NCI-H748 (cell line): ENCODE results near the gene TCHP.
"Not testable (repeated sequence)": the region's sequence is repeated elsewhere in the genome, so short reads cannot be mapped to it uniquely, and the experiment has no call there.

ENCODE experiments used
- DNase-seq: peaks from one replicate; lab custom pipeline; 2025; ENCODE audit not compliant: unreplicated experiment; lab: John Stamatoyannopoulos, UW

Gene TCHP

GRCh38 chr12:109878749-109879148 is 21.3 kb upstream of the TCHP start:
- DNase-seq: no peak

GRCh38 chr12:109879351-109880042 is 20.6 kb upstream of the TCHP start:
- DNase-seq: peak; percentile 14

GRCh38 chr12:109880043-109880931 is 19.8 kb upstream of the TCHP start, which contains the start of gene GLTP:
Gene GLTP (minus strand): TSS chr12:109880541. CDS start chr12:109880374, 167 bp downstream.
- peak; percentile 92 for DNase-seq

- no peak for DNase-seq
Measured at GRCh38 chr12:109880938-109881337, 19.1 kb upstream of the TCHP start.

- no peak for DNase-seq
Measured at GRCh38 chr12:109881752-109882151, 18.3 kb upstream of the TCHP start.

- no peak for DNase-seq
Measured at GRCh38 chr12:109883461-109883860, 16.6 kb upstream of the TCHP start.

GRCh38 chr12:109885616-109886015 is 14.5 kb upstream of the TCHP start:
- no peak for DNase-seq

GRCh38 chr12:109888179-109889020 is 11.7 kb upstream of the TCHP start:
- DNase-seq: no peak

- no peak for DNase-seq
Measured at GRCh38 chr12:109890620-109891170, 9.4 kb upstream of the TCHP start.

- DNase-seq: not testable (repeated sequence)
Measured at GRCh38 chr12:109891731-109892130, 8.3 kb upstream of the TCHP start.

- no peak for DNase-seq
Measured at GRCh38 chr12:109892165-109892715, 7.8 kb upstream of the TCHP start.

GRCh38 chr12:109892748-109893147 is 7.3 kb upstream of the TCHP start:
- no peak for DNase-seq

GRCh38 chr12:109893261-109893995 is 6.6 kb upstream of the TCHP start:
- no peak for DNase-seq

GRCh38 chr12:109894939-109895338 is 5.1 kb upstream of the TCHP start:
- no peak for DNase-seq

GRCh38 chr12:109896188-109896587 is 3.9 kb upstream of the TCHP start:
- DNase-seq: no peak

- DNase-seq: no peak
Measured at GRCh38 chr12:109897029-109897428, 3.0 kb upstream of the TCHP start.

- not testable (repeated sequence) for DNase-seq
Measured at GRCh38 chr12:109899345-109899744, 729 bp upstream of the TCHP start.

GRCh38 chr12:109900752-109901580 is 892 bp downstream of the TCHP start:
- peak; percentile 37 for DNase-seq

- no peak for DNase-seq
Measured at GRCh38 chr12:109902891-109903418, 2.9 kb downstream of the TCHP start.
